GM19372 (cell line): ENCODE results near the gene STRN3.

Source experiments
- ATAC-seq: cut with Tn5 transposase; IDR thresholded peaks from one replicate; pipeline ENCODE4 v1.9.1; 2021; ENCODE audit warnings: mild to moderate bottlenecking, low read depth, moderate library complexity; ENCODE audit not compliant: unreplicated experiment

Gene STRN3

DNA sequence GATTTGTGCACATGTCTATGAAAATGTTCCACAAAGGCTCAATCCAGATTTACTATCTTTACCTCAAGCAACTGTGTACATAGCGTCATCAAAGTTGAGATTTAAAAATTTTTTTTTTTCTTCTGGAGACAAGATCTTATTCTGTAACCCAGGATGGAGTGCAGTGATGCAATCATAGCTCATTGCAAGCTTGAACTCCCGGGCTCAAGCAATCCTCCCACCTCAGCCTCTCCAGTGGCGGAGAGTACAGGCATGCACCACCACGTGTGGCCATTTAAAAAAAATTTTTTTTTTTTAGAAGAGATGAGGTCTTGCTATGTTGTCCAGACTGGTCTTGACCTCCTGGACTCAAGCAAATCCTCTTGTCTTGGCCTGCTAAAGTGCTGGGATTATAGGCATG, 149.5 kb downstream of the STRN3 start:
- ATAC-seq: no peak

DNA sequence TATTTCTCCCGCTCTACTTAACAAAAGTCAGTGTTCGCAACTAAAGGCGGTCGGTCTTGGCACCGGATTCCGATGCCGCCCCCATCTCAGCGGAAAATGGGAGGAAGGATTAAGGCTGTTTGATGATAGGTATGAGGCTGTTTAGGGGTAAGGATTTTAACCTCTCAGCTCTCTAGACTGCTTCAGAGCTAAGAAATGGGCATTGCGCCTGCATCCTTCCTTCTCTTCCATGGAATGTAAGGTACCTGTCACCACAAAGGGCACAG, 150.5 kb downstream of the STRN3 start:
- no peak for ATAC-seq

DNA sequence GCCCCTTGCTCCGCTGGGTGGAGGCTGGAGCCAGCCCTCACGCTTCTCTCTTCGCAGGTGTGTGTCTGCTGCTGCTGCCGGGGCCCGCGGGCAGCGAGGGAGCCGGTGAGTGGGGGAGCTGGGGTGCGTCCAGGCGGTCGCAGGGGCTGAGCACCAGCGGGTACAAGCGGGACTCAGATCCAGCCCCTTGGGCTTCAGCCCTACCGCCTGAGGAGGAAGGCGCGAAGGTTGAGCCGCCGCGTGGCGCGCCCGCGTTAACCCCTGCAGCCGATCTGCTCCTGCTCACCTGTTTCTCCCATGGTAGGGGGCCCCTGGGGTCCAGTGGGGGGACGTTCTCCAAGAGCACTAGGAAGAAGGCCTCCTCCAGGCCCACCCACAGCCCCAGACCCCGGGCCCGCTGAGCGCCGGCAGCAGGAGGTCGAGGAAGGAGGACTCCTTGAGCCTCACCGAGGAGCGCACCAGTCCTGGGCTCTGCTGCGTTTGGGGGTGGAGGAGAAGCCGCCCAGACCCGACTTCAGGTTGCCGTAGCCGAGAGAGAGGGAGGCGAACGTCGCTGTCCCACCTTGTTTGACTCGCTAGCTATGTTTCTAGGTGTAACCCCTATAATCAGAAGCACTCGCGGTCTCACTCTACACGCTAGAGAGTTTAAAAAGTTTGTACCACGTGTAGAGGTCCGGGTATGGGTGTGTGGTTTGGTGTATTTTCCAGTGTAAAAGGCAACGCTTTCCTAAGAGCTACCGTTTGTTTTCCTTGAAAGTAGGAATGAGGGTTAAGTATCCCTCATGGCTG, 151.0 kb downstream of the STRN3 start:
- ATAC-seq: peak; percentile 15

DNA sequence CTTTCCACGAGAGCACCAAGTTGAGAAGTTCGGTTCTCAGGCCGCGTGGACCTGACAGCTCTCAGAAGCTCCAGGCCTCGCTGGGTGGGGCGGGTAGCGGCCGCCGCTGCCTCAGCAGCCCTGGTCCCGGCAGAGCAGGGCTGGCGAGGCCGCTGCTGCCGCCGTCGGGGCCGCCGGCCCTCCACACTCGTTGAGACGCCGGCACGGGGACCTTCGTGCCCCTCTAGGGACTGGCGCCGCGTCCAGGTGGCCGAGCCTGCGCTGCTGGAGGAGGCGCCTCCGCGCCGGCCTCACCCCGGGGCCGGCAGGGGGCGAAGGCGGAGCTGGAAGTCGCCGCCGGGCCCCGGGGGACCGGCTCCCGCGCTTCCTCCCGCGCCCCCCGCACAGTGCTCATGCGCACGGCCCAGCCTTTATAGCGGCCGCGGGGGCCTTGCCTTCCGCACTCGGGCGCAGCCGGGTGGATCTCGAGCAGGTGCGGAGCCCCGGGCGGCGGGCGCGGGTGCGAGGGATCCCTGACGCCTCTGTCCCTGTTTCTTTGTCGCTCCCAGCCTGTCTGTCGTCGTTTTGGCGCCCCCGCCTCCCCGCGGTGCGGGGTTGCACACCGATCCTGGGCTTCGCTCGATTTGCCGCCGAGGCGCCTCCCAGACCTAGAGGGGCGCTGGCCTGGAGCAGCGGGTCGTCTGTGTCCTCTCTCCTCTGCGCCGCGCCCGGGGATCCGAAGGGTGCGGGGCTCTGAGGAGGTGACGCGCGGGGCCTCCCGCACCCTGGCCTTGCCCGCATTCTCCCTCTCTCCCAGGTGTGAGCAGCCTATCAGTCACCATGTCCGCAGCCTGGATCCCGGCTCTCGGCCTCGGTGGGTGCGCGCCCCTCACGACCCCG, 151.8 kb downstream of the STRN3 start, which contains the start of gene COCH:
TSS of gene COCH (plus strand) at position 440 of the 879 bp plus-strand sequence. CDS start at position 820, 380 bp downstream.
- peak; percentile 77 for ATAC-seq

DNA sequence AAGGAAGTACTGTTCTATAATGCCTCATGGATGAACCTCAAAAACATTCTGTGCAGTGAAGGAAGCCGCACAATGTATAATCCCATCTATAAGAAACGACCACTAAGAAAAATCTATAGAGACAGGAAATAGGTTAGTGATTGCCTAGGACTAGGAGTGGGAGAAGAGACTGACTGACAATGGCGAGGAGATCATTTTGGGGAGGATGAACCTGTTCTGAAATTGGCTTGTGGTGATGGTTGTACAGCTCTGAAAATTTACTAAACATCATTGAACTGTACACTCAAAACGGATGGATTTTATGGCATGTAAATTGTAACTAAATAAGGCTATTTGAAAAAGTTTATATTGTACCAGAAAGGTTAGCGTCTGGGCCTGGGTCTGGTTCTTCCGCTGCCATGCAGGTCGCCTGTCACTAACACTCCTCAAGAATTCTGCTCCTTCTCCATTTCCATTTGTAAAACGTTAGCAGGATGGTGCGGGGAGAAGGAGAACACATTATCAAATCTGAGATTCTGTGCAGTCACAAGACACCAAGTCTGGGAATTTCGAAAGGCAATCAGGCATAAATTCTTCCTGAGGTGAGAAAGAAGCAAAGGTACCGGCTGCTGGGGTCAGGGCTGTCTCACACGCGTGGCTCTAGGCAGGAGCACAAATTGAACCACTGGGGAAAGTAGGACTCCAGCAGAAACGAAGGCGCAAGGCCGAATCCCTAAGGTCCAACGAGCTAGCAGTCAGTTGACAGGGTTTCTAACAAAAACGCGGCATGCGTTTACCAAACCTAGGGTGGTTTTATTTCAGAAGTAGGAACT, 152.7 kb downstream of the STRN3 start:
- ATAC-seq: no peak

DNA sequence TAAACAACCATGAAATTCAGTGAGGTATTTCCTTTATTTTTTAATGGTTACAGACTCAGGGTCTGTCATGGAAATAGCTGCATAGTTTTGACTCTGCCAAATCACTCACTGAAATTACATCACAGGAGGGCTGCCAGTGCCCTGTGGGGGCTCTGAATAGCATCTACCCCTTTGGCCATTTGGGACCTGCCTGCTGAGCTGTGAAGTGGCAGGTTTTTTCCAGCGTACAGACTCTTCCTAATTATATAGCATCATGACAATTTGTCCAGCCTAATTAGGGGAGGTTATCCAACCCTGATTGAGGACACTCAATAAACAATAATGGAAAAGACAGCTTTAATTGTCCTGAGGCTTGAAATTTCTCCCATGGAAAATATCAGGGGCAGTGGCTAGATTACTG, 153.6 kb downstream of the STRN3 start:
- no peak for ATAC-seq

DNA sequence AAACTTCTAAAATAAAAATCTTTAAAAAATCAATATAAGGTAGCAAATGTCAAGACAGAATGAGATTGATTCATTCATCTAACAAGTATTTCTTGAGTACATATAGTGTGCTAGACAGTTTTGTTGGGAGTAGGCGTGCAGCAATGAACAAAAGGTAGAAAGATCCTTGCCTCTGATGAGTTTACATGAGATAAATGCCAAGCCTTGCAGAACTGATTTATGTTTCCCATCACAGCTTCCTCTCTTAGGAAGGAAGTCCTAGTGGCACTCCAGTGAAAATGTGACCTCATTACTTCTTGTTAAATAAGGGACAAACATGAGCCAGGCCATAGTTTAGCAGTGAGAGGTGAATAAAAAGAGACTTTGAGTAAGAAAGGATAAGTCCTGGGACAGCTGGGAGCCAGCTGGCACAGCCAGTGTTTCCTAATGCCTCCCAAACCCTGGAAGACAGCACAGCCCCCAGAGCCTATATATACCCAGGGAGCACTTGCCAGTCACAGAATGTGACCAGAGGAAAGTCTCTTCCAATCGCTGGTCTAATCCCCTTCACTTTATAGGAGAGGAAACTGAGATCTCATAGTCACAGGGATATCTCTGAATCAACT, 156.5 kb downstream of the STRN3 start:
- no peak for ATAC-seq

DNA sequence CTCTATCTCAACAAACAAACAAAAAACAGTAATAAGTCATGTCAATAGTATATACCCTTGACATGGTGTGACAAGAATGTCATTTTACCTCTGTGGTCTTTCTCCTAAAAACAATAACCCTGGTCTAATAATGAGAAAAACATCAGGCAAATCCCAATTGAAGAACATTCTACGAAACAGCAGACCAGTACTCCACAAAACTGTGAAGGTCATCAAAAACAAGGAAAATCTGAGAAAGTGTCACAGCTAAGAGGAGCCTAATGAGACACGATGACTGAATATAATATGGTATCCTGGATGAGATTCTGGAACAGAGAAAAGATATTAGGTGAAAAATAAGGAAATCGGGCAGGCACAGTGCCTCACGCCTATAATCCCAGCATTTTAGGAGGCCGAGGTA, 157.4 kb downstream of the STRN3 start:
- ATAC-seq: no peak

DNA sequence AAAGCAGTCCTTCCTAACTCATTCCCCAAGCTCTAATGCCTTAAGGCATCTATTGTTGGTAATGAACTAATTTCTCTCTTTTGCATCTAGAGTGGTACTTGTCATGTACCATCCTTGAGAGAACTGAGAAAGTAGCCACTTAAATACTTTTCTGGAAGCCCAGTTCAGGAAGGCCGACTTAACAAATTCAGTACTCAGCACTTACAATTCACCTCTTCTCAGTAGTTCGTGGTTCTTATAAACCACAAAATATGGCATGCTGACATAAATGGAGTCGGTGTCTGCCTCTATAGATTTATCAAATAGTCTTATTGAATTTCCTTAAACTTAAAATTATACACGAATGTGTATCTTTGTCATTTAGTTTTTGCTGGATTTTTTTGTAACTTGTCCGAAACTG, 161.2 kb downstream of the STRN3 start:
- no peak for ATAC-seq

DNA sequence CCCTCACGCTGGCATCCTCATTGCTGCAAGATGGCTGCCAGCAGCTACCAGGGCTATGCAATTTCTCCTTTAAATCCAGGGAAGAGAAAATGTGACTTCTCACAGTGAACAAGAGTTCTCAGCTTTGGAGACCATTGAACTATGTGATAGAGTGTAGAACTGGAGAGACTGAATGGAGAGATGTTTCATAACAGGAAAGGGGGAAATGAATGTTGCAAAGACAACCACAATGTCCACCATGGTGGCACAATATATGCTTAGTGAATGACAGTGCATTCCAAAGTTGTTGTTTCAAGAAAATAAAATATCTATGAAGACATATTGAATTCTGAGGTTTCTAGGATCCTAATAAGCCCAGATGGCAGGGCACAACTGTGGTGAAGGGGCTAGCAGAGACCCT, 165.0 kb downstream of the STRN3 start:
- no peak for ATAC-seq

DNA sequence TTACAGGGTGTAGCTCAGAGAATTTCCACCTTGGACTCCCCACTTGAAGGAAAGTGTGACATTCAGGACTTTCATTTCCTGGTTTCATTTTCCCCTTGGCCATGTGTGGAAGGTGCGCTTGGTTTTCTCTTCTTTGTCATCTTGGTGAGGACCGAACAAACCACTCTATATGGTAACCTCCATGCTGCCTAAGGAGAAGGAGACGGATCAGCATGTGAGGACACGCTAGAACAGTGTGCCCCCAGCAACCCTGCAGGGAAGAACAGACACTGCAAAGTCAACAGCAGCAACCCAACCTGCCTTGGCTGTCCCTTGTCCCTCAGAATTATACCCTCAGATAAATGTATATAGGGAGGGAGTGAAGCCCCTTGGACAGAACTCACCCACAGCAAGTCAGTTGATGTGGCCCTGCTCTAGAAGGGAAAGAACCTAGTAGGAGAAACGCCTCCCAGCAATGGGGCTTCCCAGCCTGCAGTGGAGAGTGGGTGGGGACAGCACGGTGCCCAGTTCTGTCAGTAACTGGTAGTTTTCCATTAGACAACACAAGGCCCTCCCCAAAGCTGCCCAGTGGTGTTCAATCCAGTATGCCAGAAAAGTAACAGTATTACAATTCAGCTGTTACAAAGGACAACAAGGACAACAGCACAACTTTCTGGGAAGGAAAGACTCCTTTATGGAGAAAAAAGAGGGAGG, 170.7 kb downstream of the STRN3 start:
- peak; percentile 67 for ATAC-seq

DNA sequence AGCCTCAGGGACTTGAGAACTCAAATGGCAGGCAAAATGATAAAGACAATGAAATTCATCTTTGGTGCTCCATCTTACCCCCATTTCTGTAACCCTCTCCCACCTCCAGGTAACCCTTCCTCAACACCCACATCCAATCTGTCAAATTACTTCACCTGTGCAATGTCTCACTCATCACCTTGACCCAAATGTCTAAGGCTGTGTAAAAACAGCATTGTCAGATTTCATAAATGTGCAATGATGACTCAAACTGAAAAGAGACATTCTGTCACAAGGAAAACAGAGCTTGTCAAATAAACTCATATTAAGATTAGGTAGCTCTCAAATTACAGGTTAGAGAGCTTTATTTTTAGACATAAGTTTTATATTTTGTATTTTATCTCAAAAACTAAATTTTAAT, 171.7 kb downstream of the STRN3 start:
- ATAC-seq: no peak

DNA sequence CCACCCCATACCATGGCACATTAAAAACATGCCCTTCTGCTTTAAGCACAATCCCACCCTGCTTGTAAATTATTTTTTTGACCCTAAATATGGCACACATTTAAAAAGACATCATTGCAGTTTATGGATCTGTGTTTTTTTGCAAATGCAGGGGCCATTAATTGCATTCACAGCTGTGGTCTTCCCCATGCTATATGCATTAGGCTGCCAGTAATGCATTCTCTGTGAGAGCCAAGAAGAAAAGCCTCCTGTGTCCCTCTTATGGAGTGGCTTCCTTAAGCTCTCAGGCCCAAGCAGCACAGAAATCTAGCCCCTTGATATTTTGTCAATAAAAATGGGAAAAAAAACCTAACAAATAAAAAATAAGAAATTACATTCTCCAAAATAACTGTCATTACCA, 172.2 kb downstream of the STRN3 start:
- ATAC-seq: no peak

DNA sequence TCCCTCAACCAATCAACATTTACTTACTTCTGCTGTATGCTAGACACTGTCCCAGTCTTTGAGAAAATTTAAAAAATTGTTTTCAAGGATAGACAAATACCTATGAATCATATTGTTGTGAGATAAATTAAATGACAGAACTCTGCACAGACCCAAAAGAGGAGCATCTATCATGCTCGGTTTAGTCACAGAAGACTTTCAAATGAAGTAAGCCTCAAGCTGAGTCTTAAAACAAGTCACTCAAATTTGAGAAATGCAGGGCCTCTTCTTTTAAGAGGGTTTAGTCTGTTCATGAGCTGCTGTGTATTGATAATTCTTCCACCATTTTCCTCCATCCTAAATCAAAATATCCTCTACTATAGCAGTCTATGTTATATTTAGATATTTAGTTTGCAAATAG, 176.2 kb downstream of the STRN3 start:
- no peak for ATAC-seq

DNA sequence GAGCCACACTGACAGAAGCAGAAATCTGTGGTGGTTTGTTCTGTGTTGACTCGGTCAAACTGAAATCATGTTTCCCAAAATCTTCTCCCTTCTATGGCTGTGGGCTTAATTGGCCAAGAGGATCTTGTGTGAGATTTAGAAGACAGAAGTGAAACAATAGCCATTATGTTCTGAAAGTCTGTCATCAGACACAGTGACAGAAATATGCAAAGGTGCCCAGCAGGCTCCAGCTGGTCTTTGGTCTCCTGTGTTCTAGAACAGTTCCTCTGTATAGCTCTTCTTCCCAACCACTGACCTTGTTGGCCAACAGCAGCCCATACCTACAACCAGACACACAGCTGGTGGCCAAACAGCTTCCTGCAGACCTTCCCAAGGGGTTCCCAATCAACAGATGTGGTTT, 176.8 kb downstream of the STRN3 start:
- peak; percentile 87 for ATAC-seq

DNA sequence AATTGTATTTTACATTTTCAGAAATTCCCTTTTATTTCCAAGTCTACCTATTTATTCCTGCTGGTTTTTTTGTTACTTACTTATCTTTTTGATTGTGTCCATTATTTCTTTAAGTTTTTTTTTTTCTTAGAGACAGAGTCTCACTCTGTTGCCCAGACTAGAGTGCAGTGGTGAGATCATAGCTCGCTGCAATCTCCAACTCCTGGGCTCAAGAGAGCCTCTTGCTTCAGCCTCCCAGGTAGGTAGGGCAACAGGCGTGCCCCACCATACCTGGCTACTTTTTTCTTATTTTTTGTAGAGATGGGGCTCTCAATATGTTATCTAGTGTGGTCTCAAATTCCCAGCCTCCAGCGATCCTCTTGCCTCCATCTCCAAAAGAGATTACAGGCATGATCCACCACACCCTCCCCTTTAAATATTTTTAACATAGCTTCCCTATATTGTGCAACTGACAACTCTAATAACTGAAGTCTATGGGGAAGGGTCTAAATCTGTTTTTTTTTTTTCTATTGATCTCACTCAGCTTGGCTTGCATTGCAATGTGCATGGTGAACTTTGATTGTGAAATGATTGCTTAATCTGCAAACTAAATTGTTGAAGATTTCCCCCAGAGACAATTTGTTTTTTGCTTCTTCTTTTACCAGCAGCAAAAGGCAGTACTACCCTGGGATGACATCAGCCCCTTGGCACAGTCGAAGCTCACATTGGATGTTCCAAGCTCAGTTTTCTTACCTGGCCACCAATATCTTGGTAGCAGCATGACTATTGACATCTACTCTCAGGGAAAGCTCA, 177.5 kb downstream of the STRN3 start:
- peak; percentile 10 for ATAC-seq
